ACC112 (cell line): ENCODE measurements around the gene SHB.
A peak's percentile ranks its signal among the peaks of the same experiment; 100 is the strongest.

ENCODE experiments used
- H2AFZ ChIP-seq: fragments of 200-600 bp; sonication (generic); one replicate; pipeline ENCODE4 v1.6.0; 2017; ENCODE audit warnings: antibody characterized with exemption, low read length; ENCODE audit not compliant: unreplicated experiment
- H3K27ac ChIP-seq: fragments of 200-600 bp; sonication (generic); 2 replicates; pipeline ENCODE4 v1.5.1; 2014; ENCODE audit warnings: low read depth, mild to moderate bottlenecking, antibody characterized with exemption, low read length, moderate library complexity
- H3K27me3 ChIP-seq: fragments of 200-600 bp; sonication (generic); 2 replicates; pipeline ENCODE4 v1.6.1; 2014; ENCODE audit warnings: mild to moderate bottlenecking, antibody characterized with exemption, low read length, moderate library complexity, mixed read lengths; ENCODE audit not compliant: insufficient read depth
- H3K36me3 ChIP-seq: fragments of 200-600 bp; sonication (generic); 2 replicates; pipeline ENCODE4 v1.6.1; 2016; ENCODE audit warnings: mild to moderate bottlenecking, antibody characterized with exemption, low read length, moderate library complexity, mixed read lengths; ENCODE audit not compliant: insufficient read depth
- H3K4me1 ChIP-seq: fragments of 200-600 bp; sonication (generic); one replicate; pipeline ENCODE4 v1.6.1; 2016; ENCODE audit warnings: low read length, mixed read lengths; ENCODE audit not compliant: insufficient read depth, unreplicated experiment, control insufficient read depth
- H3K4me3 ChIP-seq: fragments of 200-600 bp; sonication (generic); 2 replicates; pipeline ENCODE4 v1.5.1; 2014; ENCODE audit warnings: mild to moderate bottlenecking, low read depth, low read length
- H3K79me2 ChIP-seq: fragments of 200-600 bp; sonication (generic); one replicate; pipeline ENCODE4 v1.6.0; 2016; ENCODE audit warnings: low read length; ENCODE audit not compliant: control insufficient read depth, unreplicated experiment, insufficient read depth

Gene SHB

DNA sequence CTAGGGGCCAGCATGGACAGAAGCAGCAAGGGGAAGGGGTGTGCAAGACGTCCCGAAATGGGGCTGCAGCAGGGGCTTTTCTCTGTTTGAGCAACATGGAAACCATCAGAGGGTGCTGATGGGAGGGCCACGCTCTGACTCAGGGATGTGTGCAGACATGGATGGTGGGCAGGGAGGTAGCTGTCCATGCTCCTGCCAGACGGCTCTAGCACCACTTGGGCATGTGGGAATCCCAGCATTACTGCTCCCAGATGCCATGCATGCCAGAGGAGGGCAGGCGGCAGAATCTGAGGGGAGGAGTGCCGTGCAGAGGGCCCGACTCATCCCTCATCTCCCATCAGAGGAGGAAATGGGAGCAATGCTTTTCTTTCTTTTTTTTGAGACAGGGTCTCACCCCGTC is 119.5 kb downstream of the SHB start:
- no peaks in the 10 kb centered on the region for H3K79me2 ChIP-seq
- H3K27me3 ChIP-seq: no peaks in the 10 kb centered on the region
- peaks cover 19% of the 10 kb centered on the region; the same call in 1 of the 2 replicates for H3K36me3 ChIP-seq
- no peak overlapping the region for H3K4me3 ChIP-seq
- no peak overlapping the region for H2AFZ ChIP-seq
- peak overlapping the region; percentile 37; the same call in 1 of the 2 replicates for H3K27ac ChIP-seq
- peaks cover 59% of the 10 kb centered on the region for H3K4me1 ChIP-seq

DNA sequence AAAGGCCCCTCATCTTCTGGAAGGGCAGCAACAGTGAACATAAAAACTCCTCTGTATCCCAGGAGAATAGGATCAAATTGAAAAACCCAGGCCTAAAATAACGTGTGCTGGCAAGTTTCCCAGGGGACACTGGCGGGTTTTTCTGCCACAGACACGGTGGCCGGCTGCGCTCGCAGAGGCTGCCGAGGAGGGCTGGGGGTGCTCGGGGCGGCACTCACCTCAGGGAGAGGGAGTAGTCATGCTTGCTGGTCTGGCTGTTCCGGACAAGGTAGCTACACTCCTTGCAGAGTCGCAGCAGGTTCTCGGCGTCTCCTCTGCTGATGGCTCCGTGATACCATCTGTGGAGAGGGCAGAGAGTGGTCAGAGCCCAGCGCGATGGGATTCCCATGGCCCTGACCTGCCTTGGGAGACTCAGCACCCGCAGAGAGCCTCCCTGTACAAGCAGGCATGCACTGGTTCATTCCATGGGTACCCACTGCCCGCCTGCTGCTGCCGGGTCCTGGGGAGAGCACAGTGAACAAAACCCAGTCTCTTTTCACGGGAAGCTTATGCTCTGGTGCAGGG is 120.5 kb downstream of the SHB start:
- no peaks in the 10 kb centered on the region for H3K27me3 ChIP-seq
- no peak overlapping the region for H3K4me3 ChIP-seq
- H3K36me3 ChIP-seq: peaks cover 19% of the 10 kb centered on the region; the same call in 1 of the 2 replicates
- H3K79me2 ChIP-seq: no peaks in the 10 kb centered on the region
- H3K4me1 ChIP-seq: peaks cover 60% of the 10 kb centered on the region
- H2AFZ ChIP-seq: no peak overlapping the region
- H3K27ac ChIP-seq: no peak overlapping the region

DNA sequence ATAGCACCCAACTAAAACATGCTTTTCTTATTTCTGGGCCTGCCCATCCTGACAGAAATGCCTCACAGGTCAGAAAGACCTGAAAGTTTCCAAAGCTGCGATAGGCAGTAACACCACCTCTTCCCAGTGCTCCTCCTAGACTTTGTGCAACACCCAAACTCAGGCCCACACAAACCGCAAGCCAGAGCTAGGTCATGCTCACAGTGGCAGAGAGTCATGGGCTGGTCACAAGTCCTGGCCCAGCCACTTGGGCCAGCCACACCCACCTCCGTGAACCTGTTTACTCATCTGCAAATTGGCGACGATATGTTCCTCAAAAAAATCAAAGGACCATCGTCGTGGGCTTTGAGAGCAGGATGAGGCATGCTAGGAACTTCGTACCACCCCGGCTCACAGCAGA is 121.0 kb downstream of the SHB start:
- H3K4me3 ChIP-seq: no peak overlapping the region
- H3K36me3 ChIP-seq: peaks cover 16% of the 10 kb centered on the region; the same call in 1 of the 2 replicates
- H3K27ac ChIP-seq: no peak overlapping the region

DNA sequence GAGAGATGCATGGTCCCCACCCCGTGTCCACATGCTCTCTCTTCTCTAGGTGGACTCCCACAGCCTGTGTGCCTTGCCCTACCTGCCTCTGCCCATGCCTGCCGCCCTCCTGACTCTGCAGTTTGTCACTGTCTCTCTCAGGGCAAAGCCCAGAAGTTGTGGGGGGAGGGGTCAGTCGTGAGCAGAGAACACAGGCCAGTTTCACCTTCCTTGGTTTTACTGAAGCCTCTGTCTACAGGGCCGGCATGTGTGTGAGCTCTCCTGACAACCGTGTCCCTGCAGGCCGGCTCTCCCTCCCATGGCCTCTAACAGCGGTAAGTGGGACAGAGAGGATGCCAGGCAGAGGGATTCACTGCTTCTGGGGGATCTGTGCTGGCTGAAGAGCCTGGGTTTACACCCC is 121.6 kb downstream of the SHB start:
- H3K27ac ChIP-seq: no peak overlapping the region
- H3K4me3 ChIP-seq: no peak overlapping the region
- H3K4me1 ChIP-seq: peaks cover 60% of the 10 kb centered on the region
- H3K27me3 ChIP-seq: no peaks in the 10 kb centered on the region
- H3K79me2 ChIP-seq: no peaks in the 10 kb centered on the region
- no peak overlapping the region for H2AFZ ChIP-seq
- peaks cover 14% of the 10 kb centered on the region; the same call in 1 of the 2 replicates for H3K36me3 ChIP-seq

More for the DNA sequence above, 121.0 kb downstream of the SHB start:
- H3K4me1 ChIP-seq: peaks cover 60% of the 10 kb centered on the region
- no peaks in the 10 kb centered on the region for H3K79me2 ChIP-seq
- no peaks in the 10 kb centered on the region for H3K27me3 ChIP-seq
- H2AFZ ChIP-seq: no peak overlapping the region

DNA sequence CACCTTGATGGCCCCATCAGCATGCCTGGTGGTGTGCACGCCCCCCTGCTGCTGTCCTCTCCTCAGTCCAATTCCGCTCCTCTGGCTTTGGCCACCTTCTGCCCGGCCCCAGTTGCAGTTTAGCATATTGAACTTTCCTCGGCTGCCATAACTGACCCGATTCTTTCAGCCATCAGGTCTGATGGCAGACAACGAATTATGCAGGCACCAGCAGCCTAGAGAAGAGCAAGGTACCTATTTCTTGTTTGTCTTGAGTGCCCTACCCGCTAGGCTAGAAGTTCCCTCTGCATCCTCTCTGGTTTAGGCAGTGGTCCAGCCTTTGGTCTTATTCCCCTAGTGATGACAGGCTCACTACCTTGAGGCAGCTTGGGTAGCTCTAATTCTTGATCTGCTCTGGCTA is 122.1 kb downstream of the SHB start:
- Histone ChIP-seq H3K4me1 (peaks cover 60% of the 10 kb centered on the region), H3K36me3 (peaks cover 9% of the 10 kb centered on the region; the same call in 1 of the 2 replicates), H3K79me2 (no peaks in the 10 kb centered on the region), H3K27ac (no peak overlapping the region), H3K4me3 (no peak overlapping the region), H2AFZ (no peak overlapping the region), H3K27me3 (no peaks in the 10 kb centered on the region)

DNA sequence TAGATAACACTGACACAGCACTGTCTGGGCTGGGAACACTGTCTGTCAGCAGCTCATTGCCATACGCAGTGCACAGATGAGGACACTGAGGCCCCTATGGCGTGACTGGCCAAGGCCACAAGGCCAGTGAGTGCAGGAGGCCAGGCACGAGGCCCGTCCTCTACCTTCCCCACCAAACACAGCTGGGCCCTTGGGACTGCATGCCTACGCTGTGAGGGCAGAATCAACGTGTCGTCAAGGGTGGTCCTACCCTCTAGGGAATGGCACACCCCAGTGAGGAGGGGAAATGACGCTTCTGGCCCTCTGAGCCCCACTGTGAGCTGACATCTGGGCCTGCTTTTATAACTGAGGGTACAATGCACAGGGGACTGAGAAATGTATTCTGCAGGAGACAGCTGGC is 123.0 kb downstream of the SHB start:
- Histone ChIP-seq H3K36me3 (peaks cover 6% of the 10 kb centered on the region; the same call in 1 of the 2 replicates), H3K4me3 (no peak overlapping the region), H3K27me3 (no peaks in the 10 kb centered on the region), H3K79me2 (no peaks in the 10 kb centered on the region), H2AFZ (no peak overlapping the region), H3K4me1 (peaks cover 52% of the 10 kb centered on the region), H3K27ac (no peak overlapping the region)

DNA sequence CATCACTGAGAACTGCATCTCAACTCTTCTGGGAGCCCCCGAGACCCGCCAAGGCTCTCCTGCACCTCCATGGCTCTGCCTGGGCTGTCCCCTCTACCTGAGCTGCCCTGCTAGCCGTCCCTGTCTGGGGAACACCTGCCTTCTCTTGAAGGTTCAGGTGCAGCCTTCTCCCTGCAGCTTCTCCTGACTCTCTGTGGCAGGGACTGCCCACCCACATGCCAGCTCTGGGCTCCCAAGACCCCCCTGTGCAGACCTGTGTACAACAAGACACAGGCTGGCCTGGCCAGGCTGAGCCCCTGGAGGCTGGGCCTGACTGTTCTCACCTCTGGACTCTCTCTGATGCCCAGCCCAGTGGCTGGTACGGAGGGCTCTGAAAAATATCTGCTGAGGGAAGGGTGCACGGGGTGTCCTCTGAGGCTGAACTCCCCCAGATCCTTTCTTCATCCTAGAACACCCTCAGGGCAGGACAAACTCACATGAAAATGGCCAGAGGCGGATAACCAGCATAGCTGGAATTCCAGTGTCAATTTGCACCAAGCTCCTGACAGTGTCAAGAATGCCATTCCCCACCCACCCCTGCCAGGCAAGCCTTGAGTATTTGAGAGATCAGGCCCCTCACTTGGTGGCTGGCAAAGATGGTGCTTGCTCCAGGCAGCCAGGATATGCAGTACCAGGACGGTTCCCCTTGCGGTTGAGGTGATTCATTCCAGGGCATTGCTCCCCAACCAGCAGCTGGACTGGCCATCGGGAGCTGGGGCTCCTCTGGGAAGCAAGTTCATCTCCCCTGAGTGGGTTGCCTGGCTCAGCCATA is 124.2 kb downstream of the SHB start:
- Histone ChIP-seq H3K4me1 (peaks cover 53% of the 10 kb centered on the region), H3K36me3 (peaks cover 4% of the 10 kb centered on the region; the same call in 1 of the 2 replicates), H3K4me3 (no peak overlapping the region)

DNA sequence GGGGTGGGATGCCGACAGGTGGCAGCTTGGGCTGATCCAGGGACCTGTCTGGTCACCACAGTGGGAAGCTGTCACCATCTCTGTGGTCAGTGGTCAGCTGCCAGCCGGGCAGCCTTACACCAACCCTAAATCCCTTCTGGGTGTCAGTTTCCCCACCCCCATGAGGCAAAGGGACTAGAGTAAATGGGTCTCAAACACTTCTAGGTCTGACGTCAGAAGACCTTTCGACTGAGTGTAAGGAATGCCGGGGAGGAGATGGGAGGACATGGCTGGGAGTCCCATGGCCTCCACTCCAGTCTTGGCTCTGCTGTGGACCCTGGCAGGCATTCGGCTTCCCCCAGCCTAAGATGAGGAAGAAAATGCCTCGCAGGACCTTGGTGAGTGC is 124.8 kb downstream of the SHB start:
- peak overlapping the region; percentile 79 for H3K27ac ChIP-seq
- H3K27me3 ChIP-seq: no peaks in the 10 kb centered on the region
- peaks cover 4% of the 10 kb centered on the region; the same call in 1 of the 2 replicates for H3K36me3 ChIP-seq
- H3K4me1 ChIP-seq: peaks cover 53% of the 10 kb centered on the region
- H3K4me3 ChIP-seq: 0 out of 2 replicates have a peak overlapping the region, but pooled peaks have one; percentile 2
- H3K79me2 ChIP-seq: no peaks in the 10 kb centered on the region
- H2AFZ ChIP-seq: no peak overlapping the region

More for the DNA sequence above, 124.2 kb downstream of the SHB start:
- peak overlapping the region; percentile 79 for H3K27ac ChIP-seq
- no peaks in the 10 kb centered on the region for H3K79me2 ChIP-seq
- H2AFZ ChIP-seq: no peak overlapping the region
- no peaks in the 10 kb centered on the region for H3K27me3 ChIP-seq

DNA sequence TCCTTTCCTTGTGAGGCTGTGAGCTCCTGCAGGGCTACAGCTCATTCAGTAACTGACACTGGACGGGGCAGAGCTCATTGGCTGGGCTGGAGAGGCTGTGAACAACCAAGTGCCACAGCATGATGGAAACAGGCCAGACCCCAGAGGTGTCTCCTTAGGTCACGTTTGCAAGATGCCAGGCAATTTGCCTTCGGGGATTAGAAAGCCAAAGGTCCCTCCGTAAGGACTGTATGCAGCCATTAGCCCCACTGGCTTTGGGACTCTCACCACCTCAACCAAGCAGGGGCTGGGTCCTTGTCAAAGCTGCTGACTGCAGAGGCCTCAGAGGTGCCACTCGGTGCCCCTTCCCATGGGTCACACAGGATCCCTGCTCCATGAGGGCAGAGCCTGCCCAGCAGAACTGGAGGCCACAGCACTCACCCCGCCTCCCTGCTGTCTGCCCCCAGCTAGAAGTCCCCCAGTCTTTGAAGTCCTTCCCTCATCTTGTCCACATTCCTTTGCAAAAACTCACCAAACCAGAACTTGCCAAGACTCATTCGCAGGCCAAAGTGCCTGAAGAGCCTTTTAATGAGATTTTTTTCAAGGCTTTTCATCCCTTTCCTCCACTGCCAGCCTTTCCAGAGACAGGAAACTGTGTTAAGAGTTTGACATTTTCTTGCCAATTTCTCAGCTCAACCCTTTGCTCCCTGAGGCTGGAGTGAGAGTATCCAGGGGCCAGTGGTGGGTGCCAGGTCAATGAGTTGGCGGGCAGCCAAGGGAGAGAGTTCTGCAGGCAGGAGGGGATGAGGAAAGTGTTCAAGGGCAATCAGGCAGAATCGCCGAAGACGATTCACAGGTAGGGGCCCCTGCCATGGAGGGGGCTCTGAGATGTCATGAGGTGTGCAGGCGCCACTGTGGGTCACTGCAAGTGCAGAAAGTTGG is 125.4 kb downstream of the SHB start:
- Histone ChIP-seq H3K27me3 (no peaks in the 10 kb centered on the region), H3K36me3 (peaks cover 4% of the 10 kb centered on the region; the same call in 1 of the 2 replicates), H3K79me2 (no peaks in the 10 kb centered on the region), H3K4me1 (peaks cover 60% of the 10 kb centered on the region), H2AFZ (no peak overlapping the region), H3K4me3 (0 out of 2 replicates have a peak overlapping the region, but pooled peaks have one; percentile 2), H3K27ac (peak overlapping the region; percentile 79)

DNA sequence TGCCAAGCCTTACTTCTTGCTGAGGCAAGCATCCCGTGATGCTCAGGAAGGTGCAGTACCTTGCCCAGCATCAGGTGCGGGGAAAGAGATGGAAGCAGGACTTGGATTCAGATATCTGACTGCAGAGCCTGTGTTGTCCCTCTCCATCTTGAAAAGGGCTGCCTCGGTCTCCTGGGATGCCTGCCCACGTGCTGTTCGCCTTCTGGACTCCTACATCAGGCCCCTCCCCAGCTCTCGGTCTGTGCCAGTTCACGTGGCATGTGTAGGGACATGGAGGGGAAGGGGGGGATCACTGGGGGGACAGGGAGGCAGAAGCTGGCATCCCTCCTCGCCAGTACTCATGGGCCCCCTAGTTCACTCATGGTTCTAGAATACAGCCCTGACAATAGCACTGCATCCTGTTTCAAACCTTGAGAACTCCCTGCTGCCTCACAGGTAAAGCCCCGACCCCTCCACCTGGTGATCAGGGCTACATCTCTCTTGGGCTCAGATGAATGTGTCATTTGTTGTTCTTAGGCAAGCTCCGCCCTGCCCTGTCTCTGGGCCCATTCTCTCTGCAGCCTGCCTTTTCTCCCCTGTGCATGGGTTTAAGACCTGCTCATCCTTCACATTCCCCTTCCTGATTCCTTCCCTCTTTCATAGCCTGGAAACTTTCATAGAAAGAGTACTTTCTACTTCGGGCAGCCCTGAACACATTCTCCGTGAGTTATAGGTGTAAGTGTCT is 126.2 kb downstream of the SHB start:
- Histone ChIP-seq H3K27me3 (no peaks in the 10 kb centered on the region), H3K79me2 (no peaks in the 10 kb centered on the region), H3K4me1 (peaks cover 68% of the 10 kb centered on the region), H3K4me3 (no peak overlapping the region), H3K27ac (peak overlapping the region; percentile 79), H2AFZ (no peak overlapping the region), H3K36me3 (no peaks in the 10 kb centered on the region; the same call in 1 of the 2 replicates)
